ENCODE results near the gene COPG1. TPM values are rescaled to one million over a fixed set of nuclear protein-coding genes. Genes with fewer than 3 reads are reported as not detected.

The COPG1 gene
- total RNA-seq, 1 experiment from 2014 or later: 132 TPM

GRCh38 chr3:129230311-129231019, 18.9 kb upstream of the COPG1 start:
- POLR2A ChIA-PET: no interaction called here
- Mint-ChIP-seq H3K36me3 (no peaks in the 10 kb centered on the region), H3K27ac (peak overlapping the region; percentile 72; the same call in 1 of the 2 replicates), H3K9me3 (0 out of 2 replicates have a peak, but pooled peaks cover under 1% of the 10 kb centered on the region), H3K27me3 (ENCODE audit: low read depth) (no peaks in the 10 kb centered on the region; the same call in 1 of the 2 replicates), H3K4me1 (peaks cover 24% of the 10 kb centered on the region), H3K4me3 (no peak overlapping the region)
- TF ChIP-seq E2F5 (CRISPR knock-in tag; IDR thresholded peaks at IDR 0.05): no peak
- TF ChIP-seq MAX (CRISPR knock-in tag; IDR thresholded peaks at IDR 0.05): no peak
- TF ChIP-seq AFF4 (CRISPR knock-in tag; IDR thresholded peaks at IDR 0.05; ENCODE audit: borderline replicate concordance): no peak
- TF ChIP-seq PRRX2 (CRISPR knock-in tag; IDR thresholded peaks at IDR 0.05): no peak
- no peak for TF ChIP-seq SMAD4 (CRISPR knock-in tag; IDR thresholded peaks at IDR 0.05)
- TF ChIP-seq, protein P1, sequence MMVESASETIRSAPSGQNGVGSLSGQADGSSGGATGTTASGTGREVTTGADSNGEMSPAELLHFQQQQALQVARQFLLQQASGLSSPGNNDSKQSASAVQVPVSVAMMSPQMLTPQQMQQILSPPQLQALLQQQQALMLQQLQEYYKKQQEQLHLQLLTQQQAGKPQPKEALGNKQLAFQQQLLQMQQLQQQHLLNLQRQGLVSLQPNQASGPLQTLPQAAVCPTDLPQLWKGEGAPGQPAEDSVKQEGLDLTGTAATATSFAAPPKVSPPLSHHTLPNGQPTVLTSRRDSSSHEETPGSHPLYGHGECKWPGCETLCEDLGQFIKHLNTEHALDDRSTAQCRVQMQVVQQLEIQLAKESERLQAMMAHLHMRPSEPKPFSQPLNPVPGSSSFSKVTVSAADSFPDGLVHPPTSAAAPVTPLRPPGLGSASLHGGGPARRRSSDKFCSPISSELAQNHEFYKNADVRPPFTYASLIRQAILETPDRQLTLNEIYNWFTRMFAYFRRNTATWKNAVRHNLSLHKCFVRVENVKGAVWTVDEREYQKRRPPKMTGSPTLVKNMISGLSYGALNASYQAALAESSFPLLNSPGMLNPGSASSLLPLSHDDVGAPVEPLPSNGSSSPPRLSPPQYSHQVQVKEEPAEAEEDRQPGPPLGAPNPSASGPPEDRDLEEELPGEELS (CRISPR knock-in tag; IDR thresholded peaks at IDR 0.05): no peak
- TF ChIP-seq, protein P2, sequence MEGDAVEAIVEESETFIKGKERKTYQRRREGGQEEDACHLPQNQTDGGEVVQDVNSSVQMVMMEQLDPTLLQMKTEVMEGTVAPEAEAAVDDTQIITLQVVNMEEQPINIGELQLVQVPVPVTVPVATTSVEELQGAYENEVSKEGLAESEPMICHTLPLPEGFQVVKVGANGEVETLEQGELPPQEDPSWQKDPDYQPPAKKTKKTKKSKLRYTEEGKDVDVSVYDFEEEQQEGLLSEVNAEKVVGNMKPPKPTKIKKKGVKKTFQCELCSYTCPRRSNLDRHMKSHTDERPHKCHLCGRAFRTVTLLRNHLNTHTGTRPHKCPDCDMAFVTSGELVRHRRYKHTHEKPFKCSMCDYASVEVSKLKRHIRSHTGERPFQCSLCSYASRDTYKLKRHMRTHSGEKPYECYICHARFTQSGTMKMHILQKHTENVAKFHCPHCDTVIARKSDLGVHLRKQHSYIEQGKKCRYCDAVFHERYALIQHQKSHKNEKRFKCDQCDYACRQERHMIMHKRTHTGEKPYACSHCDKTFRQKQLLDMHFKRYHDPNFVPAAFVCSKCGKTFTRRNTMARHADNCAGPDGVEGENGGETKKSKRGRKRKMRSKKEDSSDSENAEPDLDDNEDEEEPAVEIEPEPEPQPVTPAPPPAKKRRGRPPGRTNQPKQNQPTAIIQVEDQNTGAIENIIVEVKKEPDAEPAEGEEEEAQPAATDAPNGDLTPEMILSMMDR (IDR thresholded peaks at IDR 0.05): no peak
- no peak for TF ChIP-seq USF2 (CRISPR knock-in tag; IDR thresholded peaks at IDR 0.05)
- TF ChIP-seq ETV6 (CRISPR knock-in tag; IDR thresholded peaks at IDR 0.05): no peak
- TF ChIP-seq SP1 (CRISPR knock-in tag; conservative IDR thresholded peaks at IDR 0.05): no peak
- no peak for TF ChIP-seq TEAD4 (CRISPR knock-in tag; IDR thresholded peaks at IDR 0.05)
- TF ChIP-seq USF1 (CRISPR knock-in tag; IDR thresholded peaks at IDR 0.05): no peak
- CTCF ChIA-PET: interaction anchor here (2.4 kb wide), 1 partner anchor 15 kb away, joined by 16 read pairs; no protein-coding TSS in a partner anchor
- DNase-seq (ENCODE audit: low spot score): no peak
- ATAC-seq: no peak
